HepG2 (cell line): ENCODE data around the gene EDEM3. TPM values are rescaled to one million over a fixed set of nuclear protein-coding genes. Genes with fewer than 3 reads are reported as not detected.

Experiments
- HMGXB4 ChIP-seq, 2 experiments: sonication (generic) in 1 of 2; formaldehyde crosslinking in 1 of 2; IDR thresholded peaks; 2 replicates each; pipeline versions ENCODE4 v1.4.0 to v1.6.1; 2018 to 2020; ENCODE audit warnings: missing genetic modification reagents in 2 of 2, borderline replicate concordance in 1 of 2, low read depth in 1 of 2, mild to moderate bottlenecking in 1 of 2, missing biosample characterization in 1 of 2
- KLF6 ChIP-seq: IDR thresholded peaks from 2 replicates; pipeline ENCODE4 v1.8.0; 2016; ENCODE audit warnings: missing biosample characterization, missing genetic modification reagents
- ZBTB38 ChIP-seq: sonication (generic); formaldehyde crosslinking; IDR thresholded peaks from 2 replicates; pipeline ENCODE4 v1.5.1; 2020; ENCODE audit warnings: mild to moderate bottlenecking, missing genetic modification reagents
- ZNF17 ChIP-seq: sonication (generic); formaldehyde crosslinking; IDR thresholded peaks from 2 replicates; pipeline ENCODE4 v1.5.0; 2020; ENCODE audit warnings: mild to moderate bottlenecking, missing genetic modification reagents
- ZNF282 ChIP-seq: fragments of 450-650 bp; IDR thresholded peaks from 2 replicates; pipeline ENCODE4 v1.6.1; 2018; ENCODE audit not compliant: partially characterized antibody
- ZNF350 ChIP-seq: sonication (generic); formaldehyde crosslinking; IDR thresholded peaks from 2 replicates; pipeline ENCODE4 v1.4.0; 2020; ENCODE audit warnings: mild to moderate bottlenecking, low read depth, missing genetic modification reagents, borderline replicate concordance
- ZNF512B ChIP-seq: sonication (generic); formaldehyde crosslinking; IDR thresholded peaks from 2 replicates; pipeline ENCODE4 v1.5.1; 2020; ENCODE audit warnings: missing genetic modification reagents, mild to moderate bottlenecking, borderline replicate concordance
- ZNF713 ChIP-seq: sonication (generic); formaldehyde crosslinking; IDR thresholded peaks from 2 replicates; pipeline ENCODE4 v1.4.0; 2020; ENCODE audit warnings: mild to moderate bottlenecking, missing genetic modification reagents
- ZNF891 ChIP-seq: sonication (generic); formaldehyde crosslinking; IDR thresholded peaks from 2 replicates; pipeline ENCODE4 v1.5.0; 2020; ENCODE audit warnings: mild to moderate bottlenecking, missing genetic modification reagents
- polyA plus RNA-seq, 8 experiments: library from polyadenylated mRNA; depleted of rRNA in 3 of 8; stranded (reverse) in 7 of 8; unstranded in 1 of 8; fragments of >200 nt; fragmentation: Illumina TruSeq in 4 of 8; extraction: Trizol in 4 of 8; gene quantifications; 2 replicates each; pipeline versions ENCODE4 v1.2.1 to v1.2.3, GENCODE V29; 2011 to 2016; ENCODE audit warnings: low read depth in 4 of 8, missing spikeins in 1 of 8, mixed read lengths in 1 of 8; ENCODE audit not compliant: insufficient read depth in 1 of 8
- total RNA-seq, 5 experiments: library from RNA; depleted of rRNA; stranded (reverse); fragments of >200 nt; fragmentation: Illumina TruSeq; extraction: Trizol; gene quantifications; 2 replicates each; pipeline ENCODE4 v1.2.3, GENCODE V29; 2016; ENCODE audit warnings: low read depth in 1 of 5
- TF ChIP-seq, protein P1 (sequence below): sonication (generic); formaldehyde crosslinking; IDR thresholded peaks from 2 replicates; pipeline ENCODE4 v1.4.0; 2020; ENCODE audit warnings: missing genetic modification reagents

Gene EDEM3
- total and polyA plus RNA-seq, 2 of the 13 experiments (the other 11 are each of a cell fraction or from before 2014, with no cell fraction given), result 13.1 to 18.2 TPM

DNA sequence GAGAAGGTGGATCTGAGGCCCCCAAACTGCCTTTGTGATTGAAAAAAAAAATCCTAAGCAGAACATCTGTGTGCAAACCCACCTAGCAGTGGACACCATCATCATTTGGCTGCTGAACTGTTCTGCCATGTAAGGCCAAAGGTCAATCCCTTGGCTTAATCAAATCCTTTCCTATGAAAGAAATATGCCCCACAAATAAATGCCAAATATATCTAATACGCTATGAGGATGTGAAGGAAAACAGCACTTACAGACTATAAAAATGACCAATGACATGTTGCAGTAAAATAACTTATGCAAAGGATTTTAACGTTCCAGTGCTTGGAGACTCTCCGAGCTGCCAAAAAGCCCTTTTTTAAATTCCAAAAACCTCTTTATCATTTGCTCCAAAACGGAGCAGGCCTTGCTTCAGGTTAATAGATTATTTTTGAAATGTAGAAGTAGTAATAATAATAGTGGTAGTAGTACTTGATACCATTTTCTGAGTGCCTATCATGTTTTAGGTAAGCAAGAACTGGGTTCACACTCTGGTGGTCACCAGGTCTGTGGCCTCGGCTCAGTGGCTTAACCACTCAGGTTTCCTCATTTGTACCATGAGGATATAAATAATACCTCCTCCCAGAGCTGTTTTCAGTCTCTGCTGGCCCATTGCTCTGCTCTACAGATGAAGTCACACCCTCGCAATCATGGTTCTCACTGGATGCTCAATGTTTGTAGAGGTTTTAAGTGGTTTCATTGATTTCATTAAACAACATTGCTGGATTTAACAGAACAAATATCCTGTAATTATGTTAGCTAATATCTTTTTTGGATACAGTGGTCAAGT lies 47.9 kb upstream of the EDEM3 start (continued):
- no peak for TF ChIP-seq ZNF512B (CRISPR knock-in tag)
- no peak for TF ChIP-seq ZBTB38
- no peak for TF ChIP-seq ZNF350 (CRISPR knock-in tag)
- TF ChIP-seq, protein P1, sequence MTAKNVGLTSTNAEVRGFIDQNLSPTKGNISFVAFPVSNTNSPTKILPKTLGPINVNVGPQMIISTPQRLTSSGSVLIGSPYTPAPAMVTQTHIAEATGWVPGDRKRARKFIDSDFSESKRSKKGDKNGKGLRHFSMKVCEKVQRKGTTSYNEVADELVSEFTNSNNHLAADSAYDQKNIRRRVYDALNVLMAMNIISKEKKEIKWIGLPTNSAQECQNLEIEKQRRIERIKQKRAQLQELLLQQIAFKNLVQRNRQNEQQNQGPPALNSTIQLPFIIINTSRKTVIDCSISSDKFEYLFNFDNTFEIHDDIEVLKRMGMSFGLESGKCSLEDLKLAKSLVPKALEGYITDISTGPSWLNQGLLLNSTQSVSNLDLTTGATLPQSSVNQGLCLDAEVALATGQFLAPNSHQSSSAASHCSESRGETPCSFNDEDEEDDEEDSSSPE (CRISPR knock-in tag), result no peak
- TF ChIP-seq KLF6 (CRISPR knock-in tag), result no peak
- no peak for TF ChIP-seq ZNF713
- no peak for TF ChIP-seq ZNF891
- no peak for TF ChIP-seq HMGXB4 (CRISPR knock-in tag; IDR thresholded peaks at IDR 0.05; ENCODE audit: borderline replicate concordance in 1 of 2, low read depth in 1 of 2)
- TF ChIP-seq ZNF17, result no peak
- no peak for TF ChIP-seq ZNF282
- TF ChIP-seq, all 625 proteins: peak for 0
